ENCODE data around the gene CFAP20DC. TPM values are rescaled to one million over a fixed set of nuclear protein-coding genes. Genes with fewer than 3 reads are reported as not detected.
"Not testable (repeated sequence)": the region's sequence is repeated elsewhere in the genome, so short reads cannot be mapped to it uniquely, and the experiment has no call there.

The CFAP20DC gene
- total and polyA plus RNA-seq, 5 donors: 0.14 to 0.28 (median 0.18) TPM; not detected in 1

DNA sequence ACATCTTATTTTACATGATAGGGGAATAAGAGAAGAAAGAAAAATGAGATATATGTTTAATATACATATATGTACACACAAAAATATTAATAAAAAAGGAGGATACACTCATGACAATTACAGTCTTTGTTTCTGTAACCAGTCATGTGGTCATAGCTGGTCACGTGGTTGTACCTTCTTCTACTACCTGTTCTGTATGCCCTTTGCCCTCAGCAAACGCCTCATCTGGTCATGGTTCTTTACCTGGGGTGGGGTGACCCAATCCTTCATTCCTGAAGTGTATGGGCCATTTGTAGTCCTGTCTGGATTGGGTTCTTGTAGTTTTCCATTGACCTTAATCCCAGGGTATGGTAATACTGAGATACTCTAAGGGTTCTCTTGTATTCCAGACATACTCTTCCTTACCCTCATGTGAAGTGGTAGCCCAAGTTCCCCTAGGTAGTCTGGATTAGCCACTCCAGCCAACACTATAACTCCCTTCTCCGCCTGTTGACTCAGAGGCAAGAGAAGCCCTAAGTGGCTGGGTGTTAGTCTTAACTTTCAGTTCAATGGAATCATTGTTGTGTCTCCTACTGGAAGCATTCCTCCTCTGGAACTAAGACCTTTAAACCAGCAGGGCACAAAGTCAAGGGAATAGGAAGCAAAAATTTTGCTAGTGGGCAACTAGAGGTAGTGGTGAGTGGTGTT is 336.0 kb downstream of the CFAP20DC start:
- ATAC-seq (no peak), DNase-seq (no peak)
- H3K9me3 ChIP-seq (ENCODE audit: control insufficient read depth, low read length): no peaks in the 10 kb centered on the region
- intact Hi-C loops (cut with DNase I): no loop called here
- H3K27ac ChIP-seq (ENCODE audit: low read length): no peak overlapping the region
- H3K27me3 ChIP-seq (ENCODE audit: control insufficient read depth, insufficient read depth): no peaks in the 10 kb centered on the region
- 79% methylated on average over 3 of the region's 3 CpGs for WGBS
- no peak overlapping the region for H3K4me3 ChIP-seq (ENCODE audit: low read length)
- H3K4me1 ChIP-seq (ENCODE audit: control insufficient read depth, insufficient read depth, low read length): no peaks in the 10 kb centered on the region

- Histone ChIP-seq H3K4me1 (ENCODE audit: control insufficient read depth, insufficient read depth, low read length) (no peaks in the 10 kb centered on the region), H3K9me3 (ENCODE audit: control insufficient read depth, low read length) (no peaks in the 10 kb centered on the region), H3K27me3 (ENCODE audit: control insufficient read depth, insufficient read depth) (no peaks in the 10 kb centered on the region), H3K27ac (ENCODE audit: low read length) (no peak overlapping the region), H3K4me3 (ENCODE audit: low read length) (no peak overlapping the region)
- no peak for DNase-seq
- 81% methylated on average over 8 of the region's 8 CpGs for WGBS
- intact Hi-C loops (cut with DNase I): no loop called here
- no peak for ATAC-seq
Observed at GRCh38 chr3:58711871-58712270, 338.0 kb downstream of the CFAP20DC start.

DNA sequence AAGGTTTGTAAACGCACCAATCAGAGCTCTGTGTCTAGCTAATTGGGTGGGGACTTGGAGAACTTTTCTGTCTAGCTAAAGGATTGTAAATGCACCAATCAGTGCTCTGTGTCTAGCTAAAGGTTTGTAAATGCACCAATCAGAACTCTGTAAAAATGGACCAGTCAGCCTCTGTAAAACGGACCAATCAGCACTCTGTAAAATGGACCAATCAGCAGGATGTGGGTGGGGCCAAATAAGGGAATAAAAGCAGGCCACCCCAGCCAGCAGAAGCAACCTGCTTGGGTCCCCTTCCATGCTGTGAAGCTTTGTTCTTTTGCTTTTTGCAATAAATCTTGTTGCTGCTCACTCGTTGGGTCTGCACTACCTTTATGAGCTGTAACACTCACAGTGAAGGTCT is 340.8 kb downstream of the CFAP20DC start:
- H3K4me3 ChIP-seq (ENCODE audit: low read length); intact Hi-C loops (cut with DNase I); ATAC-seq; H3K27me3 ChIP-seq (ENCODE audit: control insufficient read depth, insufficient read depth); H3K9me3 ChIP-seq (ENCODE audit: control insufficient read depth, low read length); H3K27ac ChIP-seq (ENCODE audit: low read length); H3K4me1 ChIP-seq (ENCODE audit: control insufficient read depth, insufficient read depth, low read length); DNase-seq: not testable (repeated sequence)
- 79% methylated on average over 3 of the region's 3 CpGs for WGBS

DNA sequence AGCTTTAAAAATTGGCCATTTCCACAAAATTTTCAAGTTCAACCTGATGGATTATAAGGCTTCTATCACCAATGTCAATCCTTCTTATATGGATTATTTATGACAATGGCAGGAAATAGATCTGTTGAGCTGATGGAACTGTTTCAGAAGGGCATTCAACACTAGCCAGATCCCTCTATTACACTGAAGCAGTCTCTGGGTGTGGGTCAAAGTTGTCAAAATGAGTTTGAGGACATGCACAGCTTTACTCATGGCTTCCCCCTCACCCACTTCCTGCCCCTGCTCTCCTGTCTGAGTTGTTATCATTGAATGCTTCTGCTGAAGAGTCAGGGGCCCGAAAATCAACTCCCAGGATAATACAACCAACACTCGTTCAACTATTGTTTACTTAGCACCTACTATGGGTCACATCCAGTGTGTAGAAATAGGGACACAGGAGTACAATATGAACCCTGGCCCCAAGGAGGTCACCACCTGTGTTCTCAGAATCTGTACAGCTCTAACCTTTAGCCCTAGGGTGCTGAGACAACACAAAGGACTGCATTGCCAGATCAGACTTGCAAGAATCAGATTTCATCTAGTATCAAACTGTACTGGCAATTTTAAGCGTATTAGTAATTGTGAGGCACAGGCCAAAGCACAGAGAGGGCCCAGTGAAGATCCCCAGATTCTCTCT is 341.6 kb downstream of the CFAP20DC start:
- no peak for DNase-seq
- no peak for ATAC-seq
- H3K27me3 ChIP-seq (ENCODE audit: control insufficient read depth, insufficient read depth): no peaks in the 10 kb centered on the region
- 59% methylated on average over 3 of the region's 3 CpGs for WGBS
- H3K4me1 ChIP-seq (ENCODE audit: control insufficient read depth, insufficient read depth, low read length): no peaks in the 10 kb centered on the region
- H3K27ac ChIP-seq (ENCODE audit: low read length): no peak overlapping the region
- H3K4me3 ChIP-seq (ENCODE audit: low read length): no peak overlapping the region
- intact Hi-C loops (cut with DNase I): no loop called here
- H3K9me3 ChIP-seq (ENCODE audit: control insufficient read depth, low read length): no peaks in the 10 kb centered on the region

DNA sequence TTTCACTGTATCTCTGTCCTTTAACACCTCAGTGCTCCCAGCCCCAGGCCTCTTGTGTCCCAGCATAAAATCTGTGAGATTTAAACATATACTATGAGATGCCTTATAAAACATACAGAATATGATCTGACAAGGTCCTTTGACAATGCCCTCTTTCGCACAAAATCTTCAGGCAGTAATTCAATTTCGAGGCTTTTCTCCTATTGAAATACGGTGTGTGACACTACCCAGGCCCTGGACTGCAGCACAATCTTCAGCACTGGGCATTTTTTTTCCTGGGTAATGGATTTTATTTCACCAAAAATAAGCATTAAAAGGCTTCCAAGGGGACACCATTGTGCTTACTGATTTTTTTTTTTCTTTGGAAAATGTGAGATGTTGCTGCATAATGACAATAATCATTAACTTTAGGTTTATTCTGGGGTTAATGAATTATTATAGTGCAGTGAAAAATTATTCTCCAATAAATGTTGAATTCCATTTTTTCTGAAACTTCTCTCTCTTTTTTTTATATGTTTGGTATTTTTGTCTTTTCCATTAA is 342.4 kb downstream of the CFAP20DC start:
- H3K4me1 ChIP-seq (ENCODE audit: control insufficient read depth, insufficient read depth, low read length): no peaks in the 10 kb centered on the region
- intact Hi-C loops (cut with DNase I): no loop called here

GRCh38 chr3:58706395-58707167 is 343.2 kb downstream of the CFAP20DC start:
- intact Hi-C loops (cut with DNase I): no loop called here
- Histone ChIP-seq H3K4me1 (ENCODE audit: control insufficient read depth, insufficient read depth, low read length) (no peaks in the 10 kb centered on the region), H3K27ac (ENCODE audit: low read length) (no peak overlapping the region), H3K27me3 (ENCODE audit: control insufficient read depth, insufficient read depth) (no peaks in the 10 kb centered on the region), H3K9me3 (ENCODE audit: control insufficient read depth, low read length) (no peaks in the 10 kb centered on the region), H3K4me3 (ENCODE audit: low read length) (no peak overlapping the region)
- WGBS: 93% methylated on average over 2 of the region's 2 CpGs
- DNase-seq: no peak
- no peak for ATAC-seq

More for the DNA sequence above, 342.4 kb downstream of the CFAP20DC start:
- no peak overlapping the region for H3K27ac ChIP-seq (ENCODE audit: low read length)
- ATAC-seq (no peak), DNase-seq (no peak)
- H3K9me3 ChIP-seq (ENCODE audit: control insufficient read depth, low read length): no peaks in the 10 kb centered on the region
- no peaks in the 10 kb centered on the region for H3K27me3 ChIP-seq (ENCODE audit: control insufficient read depth, insufficient read depth)
- 88% methylated on average over 3 of the region's 3 CpGs for WGBS
- H3K4me3 ChIP-seq (ENCODE audit: low read length): no peak overlapping the region

DNA sequence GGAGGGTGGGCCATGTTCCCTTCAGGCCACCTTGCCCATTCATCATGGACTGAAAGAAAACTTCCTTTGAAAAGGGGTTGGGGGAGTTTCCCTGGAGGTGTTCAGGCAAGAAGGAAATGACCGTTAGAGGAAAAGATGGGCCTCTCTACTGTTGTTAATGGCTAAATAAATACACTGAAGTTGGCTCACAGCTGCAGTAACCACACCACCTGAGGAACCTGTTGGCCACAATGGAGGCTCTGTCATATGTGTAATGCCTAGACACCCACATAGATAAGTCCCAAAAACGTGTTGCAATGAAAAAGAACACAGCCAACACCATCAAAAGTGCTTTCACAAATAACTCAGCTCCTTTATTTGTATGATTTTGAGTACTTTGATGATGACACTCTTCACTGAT is 345.1 kb downstream of the CFAP20DC start:
- 41% methylated on average over 2 of the region's 2 CpGs for WGBS
- no peaks in the 10 kb centered on the region for H3K27me3 ChIP-seq (ENCODE audit: control insufficient read depth, insufficient read depth)
- no peak for ATAC-seq
- intact Hi-C loops (cut with DNase I): no loop called here
- DNase-seq: no peak
- H3K9me3 ChIP-seq (ENCODE audit: control insufficient read depth, low read length): no peaks in the 10 kb centered on the region
- no peaks in the 10 kb centered on the region for H3K4me1 ChIP-seq (ENCODE audit: control insufficient read depth, insufficient read depth, low read length)
- no peak overlapping the region for H3K4me3 ChIP-seq (ENCODE audit: low read length)
- H3K27ac ChIP-seq (ENCODE audit: low read length): no peak overlapping the region

- H3K9me3 ChIP-seq (ENCODE audit: control insufficient read depth, low read length); intact Hi-C loops (cut with DNase I); H3K27ac ChIP-seq (ENCODE audit: low read length); H3K4me3 ChIP-seq (ENCODE audit: low read length); ATAC-seq; H3K4me1 ChIP-seq (ENCODE audit: control insufficient read depth, insufficient read depth, low read length); H3K27me3 ChIP-seq (ENCODE audit: control insufficient read depth, insufficient read depth); DNase-seq: not testable (repeated sequence)
- 80% methylated on average over 2 of the region's 2 CpGs for WGBS
Observed at GRCh38 chr3:58704304-58704703, 345.5 kb downstream of the CFAP20DC start.

GRCh38 chr3:58698246-58698645 is 351.6 kb downstream of the CFAP20DC start:
- Histone ChIP-seq H3K27me3 (ENCODE audit: control insufficient read depth, insufficient read depth) (no peaks in the 10 kb centered on the region), H3K27ac (ENCODE audit: low read length) (no peak overlapping the region), H3K9me3 (ENCODE audit: control insufficient read depth, low read length) (no peaks in the 10 kb centered on the region), H3K4me3 (ENCODE audit: low read length) (no peak overlapping the region), H3K4me1 (ENCODE audit: control insufficient read depth, insufficient read depth, low read length) (no peaks in the 10 kb centered on the region)
- ATAC-seq (no peak), DNase-seq (no peak)
- intact Hi-C loops (cut with DNase I): no loop called here

DNA sequence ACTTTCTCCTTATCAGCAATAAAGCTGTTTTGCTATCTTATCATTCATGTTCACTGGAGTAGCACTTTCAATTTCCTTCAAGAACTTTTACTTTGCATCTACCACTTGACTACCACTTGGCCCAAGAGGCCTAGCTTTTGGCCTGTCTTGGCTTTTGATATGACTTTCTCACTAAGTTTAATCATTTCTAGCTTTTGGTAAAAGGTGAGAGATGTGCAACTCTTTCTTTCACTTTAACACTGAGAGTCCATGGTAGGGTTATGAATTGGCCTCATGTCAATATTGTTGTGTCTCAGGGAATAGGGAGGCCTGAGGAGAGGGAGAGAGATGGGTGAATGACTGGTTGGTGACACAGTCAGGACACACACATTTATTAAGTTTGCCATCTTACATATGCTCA is 352.3 kb downstream of the CFAP20DC start:
- intact Hi-C loops (cut with DNase I): no loop called here
- Histone ChIP-seq H3K9me3 (ENCODE audit: control insufficient read depth, low read length) (no peaks in the 10 kb centered on the region), H3K27ac (ENCODE audit: low read length) (no peak overlapping the region), H3K27me3 (ENCODE audit: control insufficient read depth, insufficient read depth) (no peaks in the 10 kb centered on the region), H3K4me1 (ENCODE audit: control insufficient read depth, insufficient read depth, low read length) (no peaks in the 10 kb centered on the region), H3K4me3 (ENCODE audit: low read length) (no peak overlapping the region)
- ATAC-seq (no peak), DNase-seq (no peak)

DNA sequence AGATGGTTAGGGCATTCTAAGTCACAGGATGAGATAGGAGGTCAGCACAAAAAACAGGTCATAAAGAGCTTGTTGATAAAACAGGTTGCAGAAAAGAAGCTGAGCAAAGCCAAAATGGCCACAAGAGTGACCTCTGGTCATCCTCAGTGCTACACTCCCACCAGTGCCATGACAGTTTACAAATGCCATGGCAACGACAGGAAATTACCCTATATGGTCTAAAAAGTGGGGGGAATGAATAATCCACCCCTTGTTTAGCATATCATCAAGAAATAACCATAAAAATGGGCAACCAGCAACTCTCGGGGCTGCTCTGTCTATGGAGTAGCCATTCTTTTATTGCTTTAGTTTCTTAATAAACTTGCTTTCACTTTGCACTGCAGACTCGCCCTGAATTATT is 353.0 kb downstream of the CFAP20DC start:
- H3K9me3 ChIP-seq (ENCODE audit: control insufficient read depth, low read length); intact Hi-C loops (cut with DNase I); H3K27ac ChIP-seq (ENCODE audit: low read length); H3K27me3 ChIP-seq (ENCODE audit: control insufficient read depth, insufficient read depth); DNase-seq; ATAC-seq; H3K4me1 ChIP-seq (ENCODE audit: control insufficient read depth, insufficient read depth, low read length); H3K4me3 ChIP-seq (ENCODE audit: low read length): not testable (repeated sequence)
- WGBS: 81% methylated on average over 3 of the region's 3 CpGs

Data from right cardiac atrium (tissue), 5 donors.